Colonic mucosa (tissue), 4 donors: ENCODE data around the gene GPR52. TPM values are rescaled to one million over a fixed set of nuclear protein-coding genes. Genes with fewer than 3 reads are reported as not detected.

Experiments
- DNase-seq: peaks from one replicate; pipeline ENCODE4 v3.0.0-alpha.2; 2020
- H3K27ac ChIP-seq: fragments of 200-600 bp; one replicate; pipeline ENCODE4 v1.8.0; 2021
- H3K27me3 ChIP-seq: fragments of 200-600 bp; one replicate; pipeline ENCODE4 v1.8.0; 2021
- H3K36me3 ChIP-seq: fragments of 200-600 bp; one replicate; pipeline ENCODE4 v1.8.0; 2021
- H3K4me1 ChIP-seq: fragments of 200-600 bp; one replicate; pipeline ENCODE4 v1.8.0; 2021; ENCODE audit warnings: mild to moderate bottlenecking
- H3K4me3 ChIP-seq: fragments of 200-600 bp; one replicate; pipeline ENCODE4 v1.8.0; 2021
- H3K9ac ChIP-seq, 2 donors: one replicate each; pipeline ENCODE4 v1.7.0; 2013; ENCODE audit warnings: control low read depth in 2 of 2, low read depth in 2 of 2, low read length in 2 of 2
- H3K9me3 ChIP-seq: fragments of 200-600 bp; one replicate; pipeline ENCODE4 v1.8.0; 2021
- CTCF ChIP-seq: fragments of 200-600 bp; IDR thresholded peaks from one replicate; pipeline ENCODE4 v1.8.0; 2022; ENCODE audit warnings: antibody characterized with exemption, mild to moderate bottlenecking
- intact Hi-C: fragments of 100-400 bp; cut with DNase I; formaldehyde crosslinking; loops from one replicate; pipeline ENCODE4 v1.14.1; 2022
- total RNA-seq, 2 donors: library from RNA; stranded (reverse); fragmentation: NEBNext Ultra II Directional in 1 of 2; extraction: Animal tissue kit (Norgen Biotek cat#: 25700) in 1 of 2; gene quantifications; one replicate each; pipeline ENCODE4 v1.2.1, GENCODE V29; 2021
- donor health status: healthy.
- donor health status: DM: no; HTN: no; CAD: no.
- donor health status: DM: no; HTN: no; CAD: no.

GPR52 gene
- total RNA-seq, 2 donors from 2014 or later, result 0.82 to 1.4 TPM

- DNase-seq, result no peak
- no peak for TF ChIP-seq CTCF
- H3K4me3 ChIP-seq, result no peak overlapping the region
- H3K9me3 ChIP-seq, result no peaks in the 10 kb centered on the region
- no peaks in the 10 kb centered on the region for H3K27me3 ChIP-seq
- no peak overlapping the region for H3K9ac ChIP-seq
- no peak overlapping the region for H3K27ac ChIP-seq
- H3K4me1 ChIP-seq, result no peaks in the 10 kb centered on the region
- intact Hi-C loops, result no loop called here
- no peaks in the 10 kb centered on the region for H3K36me3 ChIP-seq
These were observed 18.1 kb downstream of the GPR52 start for GRCh38 chr1:174465855-174466254.

- H3K9ac ChIP-seq, result no peak overlapping the region
- DNase-seq, result no peak
- no peak overlapping the region for H3K4me3 ChIP-seq
- H3K27me3 ChIP-seq, result no peaks in the 10 kb centered on the region
- no peak for TF ChIP-seq CTCF
- intact Hi-C loops, result no loop called here
- no peak overlapping the region for H3K27ac ChIP-seq
- H3K4me1 ChIP-seq, result no peaks in the 10 kb centered on the region
- no peaks in the 10 kb centered on the region for H3K9me3 ChIP-seq
- no peaks in the 10 kb centered on the region for H3K36me3 ChIP-seq
These were observed 18.8 kb downstream of the GPR52 start for GRCh38 chr1:174466607-174467006.

GRCh38 chr1:174469052-174469451 lies 21.3 kb downstream of the GPR52 start:
- H3K9me3 ChIP-seq, result no peaks in the 10 kb centered on the region
- DNase-seq, result no peak
- no peaks in the 10 kb centered on the region for H3K36me3 ChIP-seq
- no peak for TF ChIP-seq CTCF
- H3K27ac ChIP-seq, result no peak overlapping the region
- no peaks in the 10 kb centered on the region for H3K27me3 ChIP-seq
- no peaks in the 10 kb centered on the region for H3K4me1 ChIP-seq
- intact Hi-C loops, result no loop called here
- no peak overlapping the region for H3K9ac ChIP-seq
- no peak overlapping the region for H3K4me3 ChIP-seq

- Histone ChIP-seq H3K4me1 (no peaks in the 10 kb centered on the region), H3K27me3 (no peaks in the 10 kb centered on the region), H3K9me3 (no peaks in the 10 kb centered on the region), H3K9ac (no peak overlapping the region), H3K4me3 (no peak overlapping the region), H3K36me3 (no peaks in the 10 kb centered on the region), H3K27ac (no peak overlapping the region)
- intact Hi-C loops, result no loop called here
- no peak for DNase-seq
- no peak for TF ChIP-seq CTCF
These were observed 21.9 kb downstream of the GPR52 start for GRCh38 chr1:174469687-174470086.

- Histone ChIP-seq H3K9me3 (no peaks in the 10 kb centered on the region), H3K9ac (no peak overlapping the region), H3K36me3 (no peaks in the 10 kb centered on the region), H3K27ac (no peak overlapping the region), H3K4me1 (no peaks in the 10 kb centered on the region), H3K4me3 (no peak overlapping the region), H3K27me3 (no peaks in the 10 kb centered on the region)
- TF ChIP-seq CTCF, result no peak
- no peak for DNase-seq
- intact Hi-C loops, result no loop called here
These were observed 31.5 kb downstream of the GPR52 start for GRCh38 chr1:174479281-174479680.

- no peak for DNase-seq
- no peaks in the 10 kb centered on the region for H3K36me3 ChIP-seq
- TF ChIP-seq CTCF, result no peak
- no peak overlapping the region for H3K27ac ChIP-seq
- no peaks in the 10 kb centered on the region for H3K27me3 ChIP-seq
- no peak overlapping the region for H3K4me3 ChIP-seq
- intact Hi-C loops, result no loop called here
- H3K9ac ChIP-seq, result no peak overlapping the region
- no peaks in the 10 kb centered on the region for H3K4me1 ChIP-seq
- H3K9me3 ChIP-seq, result no peaks in the 10 kb centered on the region
These were observed 32.6 kb downstream of the GPR52 start for GRCh38 chr1:174480324-174480723.
